ENCODE measurements around the gene RBM15. TPM values are rescaled to one million over a fixed set of nuclear protein-coding genes. Genes with fewer than 3 reads are reported as not detected.
A peak's percentile ranks its signal among the peaks of the same experiment; 100 is the strongest.

The RBM15 gene
- total RNA-seq, 3 donors from 2014 or later, result 24.1 to 29.0 (median 26.7) TPM

DNA sequence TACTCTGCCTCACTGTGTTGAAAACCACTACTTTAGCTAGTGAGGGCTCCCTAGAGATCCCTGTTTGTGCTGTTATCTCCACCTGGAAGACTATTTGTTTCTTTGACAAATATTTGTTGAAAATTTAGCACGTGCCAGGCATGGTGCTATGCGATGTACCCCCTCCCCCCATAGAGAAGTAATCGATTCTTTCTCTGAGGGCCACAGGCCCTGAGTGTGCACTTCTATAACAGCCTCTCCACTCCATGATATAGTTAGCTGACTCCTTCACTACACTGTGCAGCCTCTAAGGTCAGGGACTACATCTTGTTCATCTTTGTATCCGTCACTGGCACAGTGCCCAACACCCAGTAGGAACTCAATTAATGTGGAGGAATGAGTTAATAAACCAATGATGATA lies 17.3 kb upstream of the RBM15 start:
- H3K4me1 ChIP-seq (ENCODE audit: low read depth), result no peaks in the 10 kb centered on the region
- DNase-seq (no peak), ATAC-seq (no peak)
- TF ChIP-seq, protein P1, sequence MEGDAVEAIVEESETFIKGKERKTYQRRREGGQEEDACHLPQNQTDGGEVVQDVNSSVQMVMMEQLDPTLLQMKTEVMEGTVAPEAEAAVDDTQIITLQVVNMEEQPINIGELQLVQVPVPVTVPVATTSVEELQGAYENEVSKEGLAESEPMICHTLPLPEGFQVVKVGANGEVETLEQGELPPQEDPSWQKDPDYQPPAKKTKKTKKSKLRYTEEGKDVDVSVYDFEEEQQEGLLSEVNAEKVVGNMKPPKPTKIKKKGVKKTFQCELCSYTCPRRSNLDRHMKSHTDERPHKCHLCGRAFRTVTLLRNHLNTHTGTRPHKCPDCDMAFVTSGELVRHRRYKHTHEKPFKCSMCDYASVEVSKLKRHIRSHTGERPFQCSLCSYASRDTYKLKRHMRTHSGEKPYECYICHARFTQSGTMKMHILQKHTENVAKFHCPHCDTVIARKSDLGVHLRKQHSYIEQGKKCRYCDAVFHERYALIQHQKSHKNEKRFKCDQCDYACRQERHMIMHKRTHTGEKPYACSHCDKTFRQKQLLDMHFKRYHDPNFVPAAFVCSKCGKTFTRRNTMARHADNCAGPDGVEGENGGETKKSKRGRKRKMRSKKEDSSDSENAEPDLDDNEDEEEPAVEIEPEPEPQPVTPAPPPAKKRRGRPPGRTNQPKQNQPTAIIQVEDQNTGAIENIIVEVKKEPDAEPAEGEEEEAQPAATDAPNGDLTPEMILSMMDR (IDR thresholded peaks at IDR 0.05), result no peak
- no peaks in the 10 kb centered on the region for H3K9me3 ChIP-seq
- no peaks in the 10 kb centered on the region for H3K36me3 ChIP-seq (ENCODE audit: low read depth)
- intact Hi-C loops (cut with DNase I, micrococcal nuclease), result no loop called here
- H3K4me3 ChIP-seq, result no peak overlapping the region

DNA sequence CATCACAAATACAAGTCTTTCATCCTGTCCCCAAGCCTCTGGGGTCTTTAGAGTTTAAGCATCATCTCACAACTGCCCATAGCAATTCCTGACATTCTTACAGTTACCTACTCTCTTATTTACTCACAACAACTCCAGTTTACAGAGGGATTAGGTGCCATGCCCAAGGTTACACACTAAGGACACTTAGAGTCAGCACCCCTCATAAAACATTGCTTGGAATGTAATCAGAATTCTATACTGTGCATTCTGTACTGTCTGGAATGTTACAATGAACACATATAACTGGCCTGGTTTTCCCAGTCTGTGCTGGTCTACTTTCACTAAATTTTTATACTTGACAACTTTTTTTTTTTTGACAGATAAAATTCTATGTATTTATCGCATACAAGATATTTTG lies 14.5 kb upstream of the RBM15 start:
- H3K9me3 ChIP-seq, result no peaks in the 10 kb centered on the region
- H3K4me3 ChIP-seq, result no peak overlapping the region
- H3K4me1 ChIP-seq (ENCODE audit: low read depth), result no peaks in the 10 kb centered on the region
- DNase-seq (no peak), ATAC-seq (no peak)
- TF ChIP-seq, protein P1 (IDR thresholded peaks at IDR 0.05), result no peak
- intact Hi-C loops (cut with DNase I, micrococcal nuclease), result no loop called here
- H3K36me3 ChIP-seq (ENCODE audit: low read depth), result no peaks in the 10 kb centered on the region

DNA sequence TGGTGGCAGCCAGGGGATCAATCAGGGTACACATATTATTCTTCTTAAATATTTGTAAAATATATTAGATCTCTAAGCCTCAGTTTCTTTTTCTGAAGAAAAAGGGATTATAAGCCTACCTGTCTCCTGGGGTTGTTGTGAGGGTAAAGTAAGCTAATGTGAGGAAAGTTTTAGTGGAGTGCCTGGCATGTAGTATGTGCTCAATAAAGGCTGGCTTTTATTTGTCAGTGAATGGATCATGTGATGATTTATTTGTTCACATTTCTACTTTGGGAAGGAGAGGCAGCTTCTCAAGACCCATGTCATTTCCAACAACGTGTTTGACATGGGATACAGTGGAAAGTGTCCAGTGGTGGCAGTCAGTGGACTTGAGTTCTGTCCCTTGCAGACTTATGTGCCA lies 12.4 kb upstream of the RBM15 start:
- Histone ChIP-seq H3K4me1 (ENCODE audit: low read depth) (no peaks in the 10 kb centered on the region), H3K9me3 (no peaks in the 10 kb centered on the region), H3K36me3 (ENCODE audit: low read depth) (no peaks in the 10 kb centered on the region), H3K4me3 (no peak overlapping the region)
- intact Hi-C loops (cut with DNase I, micrococcal nuclease), result no loop called here
- TF ChIP-seq, protein P1 (IDR thresholded peaks at IDR 0.05), result no peak
- DNase-seq (no peak), ATAC-seq (no peak)

DNA sequence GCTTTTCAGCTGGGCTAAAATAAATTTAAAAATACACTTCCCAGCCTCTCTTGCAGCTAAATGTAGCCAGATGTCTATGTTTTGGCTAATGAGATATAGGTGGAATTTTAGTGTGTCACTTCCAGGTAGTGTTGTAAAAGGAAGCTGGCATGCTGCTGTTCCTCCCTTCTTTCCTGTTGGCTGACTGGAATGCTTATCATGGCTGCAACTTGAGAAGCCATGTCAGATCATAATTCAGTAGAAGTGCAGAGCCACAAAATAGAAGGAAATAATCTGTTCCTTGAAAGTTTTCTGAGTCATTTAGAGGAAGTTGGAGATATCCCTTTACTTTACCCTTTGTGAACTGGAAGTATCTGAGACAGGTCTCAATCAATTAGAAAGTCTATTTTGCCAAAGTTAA lies 10.9 kb upstream of the RBM15 start:
- H3K36me3 ChIP-seq (ENCODE audit: low read depth), result no peaks in the 10 kb centered on the region
- TF ChIP-seq, protein P1 (IDR thresholded peaks at IDR 0.05), result no peak
- DNase-seq (no peak), ATAC-seq (peak; percentile 76)
- no peaks in the 10 kb centered on the region for H3K4me1 ChIP-seq (ENCODE audit: low read depth)
- H3K4me3 ChIP-seq, result no peak overlapping the region
- H3K9me3 ChIP-seq, result no peaks in the 10 kb centered on the region
- intact Hi-C loops (cut with DNase I, micrococcal nuclease), result no loop called here

DNA sequence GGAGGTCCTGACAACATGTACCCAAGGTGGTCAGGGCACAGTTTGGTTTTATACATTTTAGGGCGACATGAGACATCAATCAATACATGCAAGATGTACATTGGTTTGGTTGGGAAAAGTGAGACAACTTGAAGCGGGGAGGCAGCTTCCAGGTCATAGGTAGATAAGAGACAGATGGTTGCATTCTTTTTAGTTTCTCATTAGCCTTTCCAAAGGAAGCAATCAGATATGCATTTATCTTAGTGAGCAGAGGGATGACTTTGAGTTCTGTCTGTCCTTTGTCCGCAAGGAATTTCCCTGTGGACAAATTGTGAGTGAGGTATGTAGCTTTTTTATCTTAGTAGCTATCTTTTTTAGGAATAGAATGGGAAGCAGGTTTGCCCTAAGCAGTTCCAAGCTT lies 10.5 kb upstream of the RBM15 start:
- intact Hi-C loops (cut with DNase I, micrococcal nuclease), result no loop called here
- Histone ChIP-seq H3K36me3 (ENCODE audit: low read depth) (no peaks in the 10 kb centered on the region), H3K4me3 (no peak overlapping the region), H3K4me1 (ENCODE audit: low read depth) (peaks cover 2% of the 10 kb centered on the region), H3K9me3 (no peaks in the 10 kb centered on the region)
- TF ChIP-seq, protein P1 (IDR thresholded peaks at IDR 0.05), result no peak
- DNase-seq (no peak), ATAC-seq (no peak)

DNA sequence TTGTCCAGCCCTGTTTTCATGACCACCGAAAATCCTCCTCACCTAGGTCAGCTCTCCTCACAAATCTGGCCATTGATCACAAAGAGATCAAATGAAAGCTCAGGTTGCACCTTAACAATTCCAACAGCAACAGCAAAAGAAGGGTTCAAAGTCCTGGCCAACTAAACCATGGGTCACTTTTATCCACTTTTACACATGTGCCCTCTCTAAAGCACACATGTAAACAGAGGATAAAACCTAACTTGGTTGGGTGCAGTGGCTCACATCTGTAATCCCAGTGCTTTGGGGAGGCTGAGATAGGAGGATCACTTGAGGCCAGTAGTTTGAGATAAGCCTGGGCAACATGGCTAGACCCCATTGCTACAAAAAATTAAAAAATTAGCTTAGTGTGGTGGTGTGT lies 3.9 kb upstream of the RBM15 start:
- Histone ChIP-seq H3K9me3 (no peaks in the 10 kb centered on the region), H3K4me3 (no peak overlapping the region), H3K36me3 (ENCODE audit: low read depth) (peaks cover 7% of the 10 kb centered on the region), H3K4me1 (ENCODE audit: low read depth) (peaks cover 11% of the 10 kb centered on the region)
- ATAC-seq (no peak), DNase-seq (no peak)
- intact Hi-C loops (cut with DNase I, micrococcal nuclease), result loop anchor here in 1 of 2 donors (5.0 kb wide), 1 partner anchor 72 kb away; the partner anchor contains the start of gene LAMTOR5
- TF ChIP-seq, protein P1 (IDR thresholded peaks at IDR 0.05), result no peak

Measured in mucosa of descending colon (tissue), 3 donors.